ENCODE results near the gene RFWD3. TPM values are rescaled to one million over a fixed set of nuclear protein-coding genes. Genes with fewer than 3 reads are reported as not detected.

RFWD3 gene
- total and polyA plus RNA-seq, 2 of the 4 experiments (the other 2 are of a cell fraction) = 16.7 to 27.6 TPM

- peaks cover 8% of the 10 kb centered on the region for H3K9me1 ChIP-seq (ENCODE audit: insufficient read depth, low read length)
- no TSS peak for BruUV-seq (replicated peaks)
- peak overlapping the region; percentile 42 for H3K14ac ChIP-seq (replicated peaks; ENCODE audit: low read depth, low read length)
- H3K4ac ChIP-seq (ENCODE audit: low read depth, low read length) = peak overlapping the region; percentile 52
- no peak for TF ChIP-seq RCOR1 (IDR thresholded peaks at IDR 0.05; ENCODE audit: insufficient replicate concordance, low read length)
- TF ChIP-seq MAFK (IDR thresholded peaks at IDR 0.05; ENCODE audit: low read depth, low read length) = no peak
- peak; percentile 61 for TF ChIP-seq CEBPB (IDR thresholded peaks at IDR 0.05; ENCODE audit: low read depth, low read length)
- peaks cover 0 to 32% of the 10 kb centered on the region in 2 experiments; a peak in 3 of 4 replicates for H3K79me1 ChIP-seq (ENCODE audit: low read depth in 1 of 2, low read length in 2 of 2)
- peak overlapping the region; percentile 36; the same call in 1 of the 2 replicates for H3K56ac ChIP-seq (ENCODE audit: extremely low read depth, insufficient read depth, low read length)
- peak overlapping the region; percentile 2; the same call in 1 of the 2 replicates for H3K27ac ChIP-seq (ENCODE audit: insufficient read depth, low read length)
- 100% methylated on average over 1 of the region's 6 CpGs; no CpG with 5 or more reads in 1 of the 2 experiments for WGBS, 2 experiments (ENCODE audit: extremely low coverage in 2 of 2, insufficient read length in 1 of 2)
- peak overlapping the region; percentile 90 for H3K4me2 ChIP-seq (ENCODE audit: low read depth, low read length)
- H3K23ac ChIP-seq (ENCODE audit: low read depth, low read length) = peak overlapping the region; percentile 30; the same call in 1 of the 2 replicates
- ChIA-PET POLR2A (ENCODE audit: unreplicated experiment) (no interaction called here), CTCF (no interaction called here)
- H3K18ac ChIP-seq (ENCODE audit: low read depth, low read length) = no peak overlapping the region
- H4K91ac ChIP-seq (ENCODE audit: insufficient read depth, low read depth, low read length) = peak overlapping the region; percentile 45
- H4K20me1 ChIP-seq (ENCODE audit: insufficient read depth, low read length) = peaks cover 31% of the 10 kb centered on the region; the same call in 1 of the 2 replicates
- no peaks in the 10 kb centered on the region for H3K36me3 ChIP-seq (ENCODE audit: control insufficient read depth, insufficient read depth, low read length)
- H3K9me3 ChIP-seq (ENCODE audit: control insufficient read depth, insufficient read depth, low read length) = no peaks in the 10 kb centered on the region
- no peak for ATAC-seq (ENCODE audit: low read depth)
- H3K9ac ChIP-seq (ENCODE audit: low read depth, low read length) = no peak overlapping the region
- in situ Hi-C loops (cut with MboI; ENCODE audit: low sequenced_read_pairs) = no loop called here
- H3K4me1 ChIP-seq (ENCODE audit: control insufficient read depth, insufficient read depth, low read length) = peaks cover 13% of the 10 kb centered on the region
- peak overlapping the region; percentile 57 for H2BK5ac ChIP-seq (ENCODE audit: low read depth, low read length, poor library complexity, severe bottlenecking)
- peak overlapping the region; percentile 17 for H2BK120ac ChIP-seq (ENCODE audit: low read depth, low read length)
- no peaks in the 10 kb centered on the region for H3K27me3 ChIP-seq (ENCODE audit: control insufficient read depth, insufficient read depth, low read length)
- H2AFZ ChIP-seq (replicated peaks; ENCODE audit: low read length, poor library complexity) = peak overlapping the region; percentile 85
- H4K8ac ChIP-seq (ENCODE audit: low read depth in 2 of 2, low read length in 2 of 2) = peak overlapping the region; percentile 82 to 95
- H2BK20ac ChIP-seq (ENCODE audit: low read depth, low read length) = peak overlapping the region; percentile 56
- peak overlapping the region; percentile 45; the same call in 2 of the 3 replicates for H2BK15ac ChIP-seq (ENCODE audit: low read depth, low read length)
- peak overlapping the region; percentile 14 for H2AK5ac ChIP-seq (ENCODE audit: low read depth, low read length)
- 0 out of 2 replicates have a peak overlapping the region, but pooled peaks have one; percentile 11 for H4K5ac ChIP-seq (ENCODE audit: low read depth, low read length)
- H2AK9ac ChIP-seq (replicated peaks; ENCODE audit: low read depth, low read length, poor library complexity) = peak overlapping the region; percentile 73
- peak; percentile 40 for DNase-seq
- dilution Hi-C loops (cut with HindIII; ENCODE audit: low sequenced_read_pairs, unreplicated experiment) = no loop called here
- intact Hi-C loops (cut with micrococcal nuclease) = loop anchor here (5.0 kb wide), 1 partner anchor 126 kb away; no protein-coding TSS in a partner anchor
- no peak overlapping the region for H3K4me3 ChIP-seq (ENCODE audit: insufficient read depth, low read depth, low read length)
Observed at GRCh38 chr16:74607962-74608356, 58.7 kb downstream of the RFWD3 start.

Data from IMR-90 (cell line).